Psoas muscle (tissue), 8 donors: ENCODE measurements around the gene SLC2A4RG. TPM values are rescaled to one million over a fixed set of nuclear protein-coding genes. Genes with fewer than 3 reads are reported as not detected.

Source experiments
- ATAC-seq, 4 donors: fragments of 200-7000 bp; cut with Tn5 transposase; one replicate each; pipeline ENCODE4 v1.9.1; 2020; ENCODE audit warnings: moderate library complexity in 3 of 4, mild to moderate bottlenecking in 2 of 4
- DNase-seq, 2 donors: peaks; one replicate each; pipeline ENCODE4 v3.0.0-alpha.2; 2020
- H3K27ac ChIP-seq: fragments of 200-600 bp; one replicate; pipeline ENCODE4 v1.8.0; 2022
- H3K27me3 ChIP-seq, 3 donors: fragments of 200-600 bp in 1 of 3; one replicate each; pipeline versions ENCODE4 v1.6.1 to v1.8.0; 2013 to 2022; ENCODE audit warnings: low read length in 2 of 3, mild to moderate bottlenecking in 2 of 3, moderate library complexity in 1 of 3; ENCODE audit not compliant: insufficient read depth in 3 of 3
- H3K36me3 ChIP-seq, 2 donors: fragments of 200-600 bp in 1 of 2; one replicate each; pipeline versions ENCODE4 v1.6.1 to v1.8.0; 2013 to 2022; ENCODE audit warnings: low read depth in 1 of 2, mild to moderate bottlenecking in 1 of 2, moderate library complexity in 1 of 2; ENCODE audit not compliant: insufficient read depth in 1 of 2
- H3K4me1 ChIP-seq: fragments of 200-600 bp; one replicate; pipeline ENCODE4 v1.8.0; 2022
- H3K4me3 ChIP-seq: fragments of 200-600 bp; one replicate; pipeline ENCODE4 v1.8.0; 2022; ENCODE audit warnings: mild to moderate bottlenecking
- H3K9me3 ChIP-seq: fragments of 200-600 bp; one replicate; pipeline ENCODE4 v1.8.0; 2022
- CTCF ChIP-seq: fragments of 200-600 bp; IDR thresholded peaks from one replicate; pipeline ENCODE4 v1.8.0; 2022; ENCODE audit warnings: antibody characterized with exemption
- WGBS, 3 donors: extraction: QIAGEN DNeasy Blood & Tissue Kit; methylation state at CpG; one replicate each; pipeline versions ENCODE4 v1.1.6 to v1.1.7; 2013; 5-methylcytosine and 5-hydroxymethylcytosine counted together
- intact Hi-C, 2 donors: fragments of 100-400 bp; cut with DNase I; formaldehyde crosslinking; loops; one replicate each; pipeline versions ENCODE4 v1.11.0 to v1.14.2; 2022
- polyA plus RNA-seq, 3 donors: library from polyadenylated mRNA; stranded (reverse); fragments of 200-250 nt; gene quantifications; one replicate each; pipeline ENCODE4 v1.2.3, GENCODE V29; 2013
- total RNA-seq, 4 donors: library from RNA; stranded (reverse); fragmentation: NEBNext Ultra II Directional in 2 of 4; extraction: Animal tissue kit (Norgen Biotek cat#: 25700) in 2 of 4; gene quantifications; one replicate each; pipeline versions ENCODE4 v1.2.1 to v1.2.4, GENCODE V29; 2021 to 2023
- donor health status: healthy with polysubstance abuse.
- donor health status: DM: no; HTN: no; CAD: no; lungs with moderate emphysema.
- donor health status: Bipolar disorder and iron deficiency.
- donor health status: healthy.
- donor health status: DM: yes; HTN: yes; CAD: no.
- donor health status: DM: no; HTN: no; CAD: no.
- donor health status: DM: no; HTN: no; CAD: no.
- donor health status: DM: yes; HTN: yes; CAD: no.

SLC2A4RG gene
- total and polyA plus RNA-seq, 7 donors = 27.1 to 79.1 (median 43.7) TPM

GRCh38 chr20:63767456-63767855 is 27.9 kb downstream of the SLC2A4RG start:
- ATAC-seq = peak; percentile 25 to 69 (median 44)
- TF ChIP-seq CTCF = no peak
- intact Hi-C loops = no loop called here
- Histone ChIP-seq H3K36me3 (peaks cover 0 to 6% of the 10 kb centered on the region in 2 donors), H3K27ac (no peak overlapping the region), H3K4me1 (no peaks in the 10 kb centered on the region), H3K4me3 (no peak overlapping the region), H3K9me3 (no peaks in the 10 kb centered on the region), H3K27me3 (no peaks in the 10 kb centered on the region)
- DNase-seq = no peak
- WGBS, 3 donors = 47 to 55% (median 49%) methylated on average over 18 of the region's 18 CpGs

GRCh38 chr20:63767886-63768285 is 28.3 kb downstream of the SLC2A4RG start:
- DNase-seq (no peak), ATAC-seq (no peak)
- H3K27me3 ChIP-seq = no peaks in the 10 kb centered on the region
- peaks cover 0 to 6% of the 10 kb centered on the region in 2 donors for H3K36me3 ChIP-seq
- H3K27ac ChIP-seq = no peak overlapping the region
- H3K4me1 ChIP-seq = no peaks in the 10 kb centered on the region
- TF ChIP-seq CTCF = no peak
- H3K4me3 ChIP-seq = no peak overlapping the region
- H3K9me3 ChIP-seq = no peaks in the 10 kb centered on the region
- intact Hi-C loops = no loop called here
- WGBS, 3 donors = 76 to 86% (median 85%) methylated on average over 7 of the region's 7 CpGs

DNA sequence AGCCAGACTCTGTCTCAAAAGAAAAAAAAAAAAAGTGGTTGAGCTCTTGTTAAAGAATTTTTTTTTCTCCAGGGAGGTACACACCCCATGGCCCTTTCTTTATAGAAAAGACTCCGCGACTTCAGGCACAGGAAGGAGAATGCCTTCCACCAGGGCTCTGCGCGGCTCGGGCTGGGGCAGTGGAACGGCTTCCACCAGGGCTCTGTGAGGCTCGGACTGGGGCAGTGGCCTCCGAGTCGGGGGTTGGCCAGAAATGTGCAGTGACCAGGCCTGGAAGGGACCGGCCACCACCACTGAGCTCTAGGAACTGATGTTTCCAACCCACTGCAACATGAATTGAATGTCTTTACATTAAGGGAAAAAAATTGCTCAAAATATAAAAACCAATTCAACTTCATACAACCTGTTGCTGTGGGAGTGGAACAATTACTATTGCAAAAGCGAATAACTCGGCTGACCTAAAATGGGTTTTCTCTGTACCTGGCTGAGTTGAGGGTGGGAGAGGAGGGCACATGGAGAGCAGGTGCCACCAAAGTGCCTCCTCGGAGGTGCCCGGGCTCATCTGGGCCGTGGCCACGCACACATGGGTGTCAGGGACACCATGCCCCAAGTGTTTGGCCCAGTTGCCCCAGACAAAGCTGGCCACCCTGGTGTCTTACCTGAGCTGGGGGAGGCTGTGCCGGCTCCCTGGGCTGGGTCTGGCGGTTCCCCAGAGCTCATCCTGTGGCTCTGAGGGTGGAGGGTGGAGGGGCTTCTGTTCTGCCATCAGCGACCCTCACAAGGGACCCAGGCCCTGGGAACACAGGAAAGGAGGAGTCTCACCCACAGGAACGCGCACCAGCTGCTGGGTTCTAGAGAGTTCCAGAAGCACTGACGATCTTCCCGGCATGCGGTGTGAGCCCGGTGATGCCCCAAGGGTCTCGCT is 29.3 kb downstream of the SLC2A4RG start:
- H3K4me3 ChIP-seq = no peak overlapping the region
- no peaks in the 10 kb centered on the region for H3K27me3 ChIP-seq
- H3K4me1 ChIP-seq = no peaks in the 10 kb centered on the region
- intact Hi-C loops = no loop called here
- peaks cover 0 to 6% of the 10 kb centered on the region in 2 donors for H3K36me3 ChIP-seq
- H3K9me3 ChIP-seq = no peaks in the 10 kb centered on the region
- TF ChIP-seq CTCF = no peak
- no peak for DNase-seq
- 92 to 93% (median 93%) methylated on average over 25 to 26 of the region's 26 CpGs for WGBS, 3 donors
- H3K27ac ChIP-seq = no peak overlapping the region
- ATAC-seq = no peak

DNA sequence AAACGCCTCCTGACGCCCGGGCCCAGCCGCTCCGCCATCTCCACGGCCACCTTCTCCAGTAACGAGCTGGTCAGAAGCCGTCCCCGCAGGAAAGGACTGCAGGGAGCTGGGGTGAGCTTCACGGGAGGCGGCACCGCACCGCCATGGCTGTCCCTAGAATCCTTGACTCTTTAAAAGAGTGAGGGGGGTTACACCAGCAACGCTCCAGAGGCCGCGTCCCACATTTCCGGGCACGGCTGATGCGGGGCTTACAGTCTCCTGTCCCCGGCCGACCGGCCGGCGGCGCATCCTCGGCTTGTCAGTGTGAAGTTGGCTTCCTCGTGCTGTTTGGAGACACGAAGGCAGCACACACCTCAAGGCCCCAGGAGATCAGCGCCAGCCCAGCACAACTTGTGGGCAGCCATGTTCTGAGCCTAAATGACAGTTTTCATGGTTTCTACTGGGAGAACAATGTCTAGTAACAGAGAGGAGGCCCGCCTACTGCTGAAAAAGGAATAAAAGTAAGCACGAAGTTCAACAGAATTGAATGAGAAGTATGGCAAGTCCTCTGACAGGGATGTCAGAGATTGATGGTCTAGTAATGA is 30.4 kb downstream of the SLC2A4RG start:
- no peaks in the 10 kb centered on the region for H3K9me3 ChIP-seq
- H3K27me3 ChIP-seq = no peaks in the 10 kb centered on the region
- peaks cover 0 to 6% of the 10 kb centered on the region in 2 donors for H3K36me3 ChIP-seq
- no peak overlapping the region for H3K27ac ChIP-seq
- ATAC-seq (no peak), DNase-seq (no peak)
- H3K4me1 ChIP-seq = peaks cover 5% of the 10 kb centered on the region
- intact Hi-C loops = no loop called here
- H3K4me3 ChIP-seq = no peak overlapping the region
- WGBS, 3 donors = 92 to 93% (median 92%) methylated on average over 31 of the region's 31 CpGs
- no peak for TF ChIP-seq CTCF
